HG02588 (cell line): ENCODE measurements around the gene C4A.
"Not testable (repeated sequence)": the region's sequence is repeated elsewhere in the genome, so short reads cannot be mapped to it uniquely, and the experiment has no call there.

Experiments used
- ATAC-seq: cut with Tn5 transposase; IDR thresholded peaks from one replicate; pipeline ENCODE4 v1.9.1; 2021; ENCODE audit warnings: mild to moderate bottlenecking, moderate library complexity; ENCODE audit not compliant: unreplicated experiment

Gene C4A

DNA sequence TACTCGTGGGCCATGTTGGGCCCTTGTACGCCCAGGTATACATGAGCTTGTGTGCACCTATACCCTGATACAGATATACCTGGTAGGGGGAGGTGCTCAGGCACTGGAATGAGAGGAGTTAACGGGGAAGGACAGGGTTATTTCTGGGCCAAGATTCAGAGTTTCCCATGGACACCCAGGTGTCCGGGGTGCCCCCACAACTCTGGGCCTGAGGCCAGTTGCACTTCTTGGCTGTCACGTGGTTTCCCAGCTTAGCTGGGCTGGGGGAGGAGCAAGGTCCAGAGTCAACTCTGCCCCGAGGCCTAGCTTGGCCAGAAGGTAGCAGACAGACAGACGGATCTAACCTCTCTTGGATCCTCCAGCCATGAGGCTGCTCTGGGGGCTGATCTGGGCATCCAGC, at the start of gene C4A:
C4A (plus strand) TSS at position 314 of the 400 bp plus-strand sequence; CDS start at position 365, 51 bp downstream.
- not testable (repeated sequence) for ATAC-seq

DNA sequence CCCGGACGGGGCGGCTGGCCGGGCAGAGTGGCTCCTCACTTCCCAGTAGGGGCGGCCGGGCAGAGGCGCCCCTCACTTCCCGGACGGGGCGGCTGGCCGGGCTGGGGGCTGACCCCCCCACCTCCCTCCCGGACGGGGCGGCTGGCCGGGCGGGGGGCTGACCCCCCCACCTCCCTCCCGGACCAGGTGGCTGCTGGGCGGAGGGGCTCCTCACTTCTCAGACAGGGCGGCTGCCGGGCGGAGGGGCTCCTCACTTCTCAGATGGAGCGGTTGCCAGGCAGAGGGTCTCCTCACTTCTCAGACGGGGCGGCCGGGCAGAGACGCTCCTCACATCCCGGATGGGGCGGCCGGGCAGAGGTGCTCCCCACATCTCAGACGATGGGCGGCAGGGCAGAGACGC, 49.7 kb upstream of the C4A start:
- not testable (repeated sequence) for ATAC-seq

DNA sequence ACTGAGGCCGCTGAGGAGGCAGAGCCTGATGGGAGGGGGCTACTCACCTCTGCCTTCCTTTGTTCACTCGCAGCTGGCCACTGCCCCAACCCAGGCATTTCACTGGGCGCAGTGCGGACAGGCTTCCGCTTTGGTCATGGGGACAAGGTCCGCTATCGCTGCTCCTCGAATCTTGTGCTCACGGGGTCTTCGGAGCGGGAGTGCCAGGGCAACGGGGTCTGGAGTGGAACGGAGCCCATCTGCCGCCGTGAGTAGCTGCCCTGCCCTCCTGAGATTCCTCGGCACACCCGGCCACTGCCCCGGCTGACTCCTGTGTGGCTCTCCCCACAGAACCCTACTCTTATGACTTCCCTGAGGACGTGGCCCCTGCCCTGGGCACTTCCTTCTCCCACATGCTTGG, 48.3 kb upstream of the C4A start:
- no peak for ATAC-seq

DNA sequence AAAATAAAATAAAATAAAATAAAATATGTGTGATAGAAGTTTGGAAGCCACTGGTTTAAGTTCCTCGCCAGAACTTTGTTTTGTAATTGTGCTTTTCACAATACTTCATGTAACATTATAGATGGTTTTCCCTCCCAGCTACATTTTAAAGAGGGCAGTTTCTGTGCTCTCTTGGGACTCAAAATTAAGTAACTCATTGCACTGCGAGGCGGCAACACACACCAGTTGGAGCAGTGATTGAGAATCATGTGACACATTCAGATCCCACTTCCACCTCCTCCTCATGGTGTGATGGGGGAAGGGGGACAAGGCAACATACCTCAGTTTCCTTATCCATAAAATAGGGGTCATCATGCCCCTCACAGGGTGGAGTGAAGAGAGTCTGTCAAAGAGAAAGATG, 46.8 kb upstream of the C4A start:
- ATAC-seq, result no peak

DNA sequence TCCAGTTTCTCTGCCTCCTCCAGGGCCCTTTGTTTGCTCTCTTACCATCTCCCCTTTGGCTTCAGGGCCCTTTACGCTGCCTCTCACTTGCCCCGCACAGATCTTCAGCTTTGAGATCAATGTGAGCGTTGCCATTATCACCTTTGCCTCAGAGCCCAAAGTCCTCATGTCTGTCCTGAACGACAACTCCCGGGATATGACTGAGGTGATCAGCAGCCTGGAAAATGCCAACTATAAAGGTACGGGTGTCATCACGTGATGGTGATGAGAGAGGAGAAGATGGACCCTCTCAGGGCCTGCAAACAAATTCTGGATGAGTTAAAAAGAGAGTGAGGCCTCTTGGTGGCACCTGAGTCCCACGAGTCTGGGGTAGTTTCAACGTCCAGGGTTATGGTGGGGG, 46.0 kb upstream of the C4A start:
- no peak for ATAC-seq

DNA sequence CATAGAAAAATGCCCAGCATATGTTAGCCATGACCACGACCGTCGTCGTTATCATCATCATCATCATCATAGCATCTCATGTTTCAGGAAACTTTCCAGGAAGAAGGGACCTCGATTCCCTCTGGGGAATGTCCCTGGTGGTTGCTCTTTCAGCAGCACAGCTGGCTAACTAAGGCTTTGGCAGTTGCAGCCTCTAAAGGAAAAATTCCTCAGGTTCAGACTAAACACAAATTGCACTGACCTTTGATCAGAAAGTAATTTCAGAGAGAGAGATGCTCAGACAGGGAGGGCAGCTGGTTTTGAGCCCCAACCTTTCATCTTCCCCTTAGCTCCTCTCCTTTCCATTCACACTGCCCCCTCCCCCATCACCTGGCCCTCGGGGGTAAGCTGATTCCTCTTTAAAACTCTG, 41.6 kb upstream of the C4A start:
- ATAC-seq, result no peak

DNA sequence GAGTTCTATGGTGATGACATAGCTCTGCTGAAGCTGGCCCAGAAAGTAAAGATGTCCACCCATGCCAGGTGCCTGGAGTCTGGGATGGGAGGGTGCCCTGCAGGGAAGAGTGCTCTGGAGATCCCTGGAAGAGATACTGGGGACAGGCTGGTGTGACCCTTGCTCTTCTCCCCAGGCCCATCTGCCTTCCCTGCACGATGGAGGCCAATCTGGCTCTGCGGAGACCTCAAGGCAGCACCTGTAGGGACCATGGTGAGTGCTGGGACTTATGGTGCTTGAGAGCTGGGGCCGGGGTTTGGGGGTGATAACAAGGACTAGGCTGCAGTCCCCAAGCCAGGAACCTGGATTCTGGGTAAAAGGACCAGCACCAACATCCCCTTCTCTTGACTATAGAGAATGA, 38.1 kb upstream of the C4A start:
- no peak for ATAC-seq

DNA sequence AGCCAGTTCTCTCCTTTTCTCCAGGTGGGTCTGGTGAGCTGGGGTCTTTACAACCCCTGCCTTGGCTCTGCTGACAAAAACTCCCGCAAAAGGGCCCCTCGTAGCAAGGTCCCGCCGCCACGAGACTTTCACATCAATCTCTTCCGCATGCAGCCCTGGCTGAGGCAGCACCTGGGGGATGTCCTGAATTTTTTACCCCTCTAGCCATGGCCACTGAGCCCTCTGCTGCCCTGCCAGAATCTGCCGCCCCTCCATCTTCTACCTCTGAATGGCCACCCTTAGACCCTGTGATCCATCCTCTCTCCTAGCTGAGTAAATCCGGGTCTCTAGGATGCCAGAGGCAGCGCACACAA, 36.7 kb upstream of the C4A start:
- ATAC-seq, result no peak

DNA sequence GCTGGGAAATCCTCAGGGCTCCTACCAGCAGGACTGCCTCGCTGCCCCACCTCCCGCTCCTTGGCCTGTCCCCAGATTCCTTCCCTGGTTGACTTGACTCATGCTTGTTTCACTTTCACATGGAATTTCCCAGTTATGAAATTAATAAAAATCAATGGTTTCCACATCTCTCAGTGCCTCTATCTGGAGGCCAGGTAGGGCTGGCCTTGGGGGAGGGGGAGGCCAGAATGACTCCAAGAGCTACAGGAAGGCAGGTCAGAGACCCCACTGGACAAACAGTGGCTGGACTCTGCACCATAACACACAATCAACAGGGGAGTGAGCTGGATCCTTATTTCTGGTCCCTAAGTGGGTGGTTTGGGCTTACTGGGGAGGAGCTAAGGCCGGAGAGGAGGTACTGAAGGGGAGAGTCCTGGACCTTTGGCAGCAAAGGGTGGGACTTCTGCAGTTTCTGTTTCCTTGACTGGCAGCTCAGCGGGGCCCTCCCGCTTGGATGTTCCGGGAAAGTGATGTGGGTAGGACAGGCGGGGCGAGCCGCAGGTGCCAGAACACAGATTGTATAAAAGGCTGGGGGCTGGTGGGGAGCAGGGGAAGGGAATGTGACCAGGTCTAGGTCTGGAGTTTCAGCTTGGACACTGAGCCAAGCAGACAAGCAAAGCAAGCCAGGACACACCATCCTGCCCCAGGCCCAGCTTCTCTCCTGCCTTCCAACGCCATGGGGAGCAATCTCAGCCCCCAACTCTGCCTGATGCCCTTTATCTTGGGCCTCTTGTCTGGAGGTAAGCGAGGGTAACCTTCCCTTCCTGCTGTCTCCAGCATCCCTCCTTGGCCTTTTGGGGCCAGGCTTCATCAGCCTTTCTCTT, 36.1 kb upstream of the C4A start, which contains the start of gene CFB:
CFB (plus strand) TSS at position 589 of the 863 bp plus-strand sequence; CDS start at position 716, 127 bp downstream.
- ATAC-seq, result no peak

DNA sequence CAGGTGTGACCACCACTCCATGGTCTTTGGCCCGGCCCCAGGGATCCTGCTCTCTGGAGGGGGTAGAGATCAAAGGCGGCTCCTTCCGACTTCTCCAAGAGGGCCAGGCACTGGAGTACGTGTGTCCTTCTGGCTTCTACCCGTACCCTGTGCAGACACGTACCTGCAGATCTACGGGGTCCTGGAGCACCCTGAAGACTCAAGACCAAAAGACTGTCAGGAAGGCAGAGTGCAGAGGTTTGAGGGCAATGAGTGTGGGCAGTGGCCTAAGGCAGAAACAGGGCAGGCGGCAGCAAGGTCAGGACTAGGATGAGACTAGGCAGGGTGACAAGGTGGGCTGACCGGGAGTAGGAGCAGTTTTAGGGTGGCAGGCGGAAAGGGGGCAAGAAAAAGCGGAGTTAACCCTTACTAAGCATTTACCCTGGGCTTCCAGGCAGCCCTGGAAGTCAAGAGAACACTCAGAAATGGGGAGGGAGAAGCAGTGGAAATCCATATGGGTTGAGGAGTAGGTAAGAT, 35.4 kb upstream of the C4A start:
- no peak for ATAC-seq

DNA sequence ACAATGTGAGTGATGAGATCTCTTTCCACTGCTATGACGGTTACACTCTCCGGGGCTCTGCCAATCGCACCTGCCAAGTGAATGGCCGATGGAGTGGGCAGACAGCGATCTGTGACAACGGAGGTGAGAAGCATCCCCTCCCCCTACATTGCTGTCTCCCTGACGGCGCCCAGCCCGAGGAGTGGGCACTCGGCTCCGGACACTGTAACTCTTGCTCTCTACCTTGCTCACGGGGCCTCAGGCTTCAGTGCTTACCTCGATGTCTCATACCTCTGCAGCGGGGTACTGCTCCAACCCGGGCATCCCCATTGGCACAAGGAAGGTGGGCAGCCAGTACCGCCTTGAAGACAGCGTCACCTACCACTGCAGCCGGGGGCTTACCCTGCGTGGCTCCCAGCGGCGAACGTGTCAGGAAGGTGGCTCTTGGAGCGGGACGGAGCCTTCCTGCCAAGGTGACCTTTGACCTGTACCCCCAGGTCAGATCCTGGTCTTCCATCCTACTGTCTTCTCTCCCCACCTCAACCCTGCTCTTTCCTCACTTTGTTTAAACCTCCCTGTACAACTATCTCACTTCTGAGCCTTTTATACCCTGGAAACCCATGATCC, 34.7 kb upstream of the C4A start:
- ATAC-seq, result no peak

DNA sequence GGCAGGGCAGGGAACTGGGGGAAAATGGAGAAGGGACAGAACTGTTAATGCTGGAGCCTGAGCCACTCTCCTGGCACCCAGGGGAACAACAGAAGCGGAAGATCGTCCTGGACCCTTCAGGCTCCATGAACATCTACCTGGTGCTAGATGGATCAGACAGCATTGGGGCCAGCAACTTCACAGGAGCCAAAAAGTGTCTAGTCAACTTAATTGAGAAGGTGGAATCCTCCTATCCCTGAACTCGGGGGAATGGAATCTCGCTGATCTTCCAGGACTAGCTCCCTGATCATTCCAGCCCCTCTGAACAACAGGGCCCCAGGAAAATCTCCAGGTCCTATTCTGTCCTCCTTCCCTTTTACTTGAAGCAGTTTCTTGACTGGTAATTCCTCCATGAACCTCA, 34.0 kb upstream of the C4A start:
- ATAC-seq, result no peak

DNA sequence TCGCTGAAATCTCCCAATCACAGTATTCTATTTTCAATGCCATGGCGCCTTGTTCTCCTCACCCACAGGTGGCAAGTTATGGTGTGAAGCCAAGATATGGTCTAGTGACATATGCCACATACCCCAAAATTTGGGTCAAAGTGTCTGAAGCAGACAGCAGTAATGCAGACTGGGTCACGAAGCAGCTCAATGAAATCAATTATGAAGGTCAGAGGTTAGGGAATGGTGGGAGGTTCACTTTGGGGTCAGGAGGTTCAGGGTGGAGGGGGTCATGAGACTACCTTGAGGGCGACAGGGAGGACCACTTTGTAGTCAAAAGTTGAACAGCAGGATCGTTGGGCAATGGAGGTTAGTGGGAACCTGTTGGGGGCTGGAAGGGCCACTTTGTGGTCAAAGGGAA, 33.6 kb upstream of the C4A start:
- no peak for ATAC-seq

DNA sequence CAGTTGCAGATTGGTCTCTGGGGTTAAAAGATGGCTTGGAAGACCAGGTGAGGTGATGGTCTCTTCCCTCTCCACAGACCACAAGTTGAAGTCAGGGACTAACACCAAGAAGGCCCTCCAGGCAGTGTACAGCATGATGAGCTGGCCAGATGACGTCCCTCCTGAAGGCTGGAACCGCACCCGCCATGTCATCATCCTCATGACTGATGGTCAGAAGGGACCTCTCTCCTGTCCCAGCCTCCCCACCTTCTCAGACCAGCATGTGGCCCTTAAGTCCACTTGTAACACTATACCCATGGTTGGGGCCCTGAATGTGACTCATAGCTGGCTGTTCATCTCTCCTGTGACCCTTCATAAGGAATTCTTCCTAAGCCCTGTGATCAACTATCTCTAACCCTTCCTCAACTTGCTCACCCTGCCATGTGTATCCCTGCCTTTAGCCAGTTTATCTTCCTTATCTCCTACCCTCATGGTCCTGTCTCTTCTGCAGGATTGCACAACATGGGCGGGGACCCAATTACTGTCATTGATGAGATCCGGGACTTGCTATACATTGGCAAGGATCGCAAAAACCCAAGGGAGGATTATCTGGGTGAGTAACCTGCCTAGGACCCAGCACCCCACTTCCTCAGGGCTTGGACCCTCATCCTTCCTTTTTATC, 33.0 kb upstream of the C4A start:
- ATAC-seq, result no peak

DNA sequence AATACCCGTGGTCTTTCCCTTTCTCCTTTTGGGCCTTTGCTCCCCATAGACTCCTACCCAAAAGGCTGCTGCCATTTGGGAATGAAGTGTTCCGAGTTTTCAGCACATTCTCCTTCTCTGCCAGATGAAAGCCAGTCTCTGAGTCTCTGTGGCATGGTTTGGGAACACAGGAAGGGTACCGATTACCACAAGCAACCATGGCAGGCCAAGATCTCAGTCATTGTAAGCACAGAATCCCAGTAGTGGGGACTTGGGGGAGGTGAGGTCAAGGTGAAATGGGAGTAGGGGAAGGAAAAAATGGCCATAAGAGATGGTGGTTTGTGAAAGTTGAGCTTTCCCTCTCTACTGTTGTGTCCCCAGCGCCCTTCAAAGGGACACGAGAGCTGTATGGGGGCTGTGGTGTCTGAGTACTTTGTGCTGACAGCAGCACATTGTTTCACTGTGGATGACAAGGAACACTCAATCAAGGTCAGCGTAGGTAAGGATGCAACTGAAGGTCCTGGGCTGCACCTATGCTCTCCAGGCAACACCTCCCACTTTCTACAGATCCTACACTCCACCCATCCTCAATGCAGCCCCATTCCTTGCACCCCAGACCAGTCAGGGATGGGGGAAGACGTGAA, 31.8 kb upstream of the C4A start:
- ATAC-seq, result no peak

DNA sequence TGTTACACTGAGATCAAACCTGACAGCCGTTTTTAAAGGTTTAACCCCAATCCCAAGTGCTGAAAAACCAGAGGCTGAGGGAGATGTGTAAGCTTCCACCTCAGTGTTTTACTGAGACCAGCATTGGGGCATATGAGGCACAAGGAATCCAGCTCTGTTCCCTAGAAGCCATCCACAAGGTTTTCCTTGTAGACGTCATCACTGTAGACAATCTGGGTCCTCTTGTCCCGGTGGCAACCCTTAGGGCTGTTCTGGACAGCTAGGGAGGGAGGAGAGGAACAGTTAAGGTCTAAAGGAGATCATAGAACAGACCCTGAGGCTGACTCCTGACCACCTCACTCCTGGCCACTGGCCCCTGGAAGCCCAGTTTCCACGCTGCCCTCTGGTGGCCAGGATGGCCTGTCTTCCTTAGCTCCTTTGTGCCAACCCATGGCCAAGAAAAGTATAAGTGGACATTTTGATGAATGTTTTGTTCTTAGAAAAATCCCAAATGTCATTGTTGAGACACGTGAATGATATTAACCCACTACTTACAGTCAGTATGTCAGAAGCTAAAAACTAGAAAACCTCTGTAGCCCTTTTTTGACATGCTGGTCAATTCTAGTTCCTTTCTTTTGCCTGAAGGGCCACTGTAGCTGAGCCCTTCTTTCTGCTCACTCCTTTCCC, 29.6 kb upstream of the C4A start:
- ATAC-seq, result no peak

DNA sequence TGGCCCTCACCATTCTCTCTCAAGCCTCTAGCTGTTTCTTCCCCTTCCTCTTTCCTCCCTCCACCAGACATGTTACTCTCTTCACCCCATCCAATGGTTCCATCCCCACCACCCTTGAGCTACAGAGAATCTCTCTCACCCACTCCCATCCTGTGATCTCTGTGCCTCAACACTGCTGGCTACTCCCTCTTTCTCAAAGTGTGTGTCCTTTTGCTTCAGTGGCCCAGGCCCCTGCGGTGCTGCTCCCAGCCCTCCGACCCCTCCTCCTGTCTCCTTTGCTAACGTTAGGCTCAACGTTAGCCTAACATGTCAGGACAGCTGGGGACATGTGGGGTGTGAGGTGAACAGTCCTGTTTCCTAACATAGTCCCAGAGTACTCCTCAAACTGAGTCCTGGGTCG, 29.0 kb upstream of the C4A start:
- no peak for ATAC-seq

DNA sequence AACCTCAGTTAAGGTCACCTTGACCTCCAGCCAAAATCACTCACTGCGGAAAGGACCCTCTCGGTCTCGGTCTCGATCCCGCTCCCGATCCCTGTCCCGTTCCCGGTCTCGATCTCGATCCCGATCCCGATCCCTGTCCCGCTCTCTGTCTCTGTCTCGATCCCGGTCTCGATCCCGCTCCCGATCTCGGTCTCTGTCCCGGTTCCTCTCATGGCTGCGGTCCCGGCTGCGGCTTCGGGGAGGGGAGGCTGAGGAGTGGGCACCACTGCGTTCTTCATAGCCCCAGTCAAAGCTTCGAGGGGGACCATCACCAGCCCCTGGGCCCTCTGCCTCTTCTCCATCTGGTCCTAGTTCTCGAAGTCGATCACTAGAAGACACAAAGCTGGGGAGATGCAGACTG, 27.3 kb upstream of the C4A start:
- no peak for ATAC-seq

DNA sequence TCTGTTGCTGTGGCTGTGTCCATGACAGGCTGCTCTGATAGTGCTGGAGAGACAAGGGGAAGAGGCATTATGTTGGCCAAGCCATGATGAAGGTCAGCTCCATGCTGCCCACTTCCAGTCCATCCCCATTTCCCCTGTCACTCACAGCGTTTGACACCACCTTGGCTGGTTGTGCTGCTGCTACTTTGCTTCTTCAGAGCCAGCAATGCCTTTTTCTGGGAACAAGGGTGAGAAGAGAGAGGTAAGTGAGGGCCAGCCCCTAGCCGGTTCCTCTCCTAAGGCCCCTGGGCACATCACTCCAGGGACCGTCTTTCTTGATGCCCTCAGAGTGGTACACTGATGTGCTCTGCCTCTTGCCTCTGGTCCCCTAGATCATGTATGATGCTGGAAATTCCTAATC, 25.1 kb upstream of the C4A start:
- no peak for ATAC-seq

DNA sequence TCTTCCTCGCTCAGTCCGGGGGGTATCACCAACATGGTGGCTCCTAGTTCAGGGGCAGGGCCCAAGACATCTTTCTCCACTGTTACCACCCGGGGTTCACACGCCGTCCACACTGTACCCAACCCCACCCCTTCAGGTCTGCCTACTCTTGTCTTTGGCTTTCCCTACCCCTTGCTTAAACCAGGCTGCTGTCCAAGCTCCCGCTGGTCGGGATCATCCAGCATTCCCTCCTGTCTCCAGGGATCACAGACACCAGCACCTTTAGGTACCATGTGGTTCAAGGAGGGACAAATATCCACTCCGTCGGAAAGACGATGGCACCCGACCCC, 23.5 kb upstream of the C4A start:
- ATAC-seq, result no peak
